H1 (cell line): ENCODE results near the gene SHROOM2. TPM values are rescaled to one million over a fixed set of nuclear protein-coding genes. Genes with fewer than 3 reads are reported as not detected.

ENCODE experiments used
- CTCF ChIA-PET: fragments of 300-600 bp; sonication (Branson Sonifier 250); formaldehyde crosslinking; loops from one replicate; lab custom pipeline; 2021; ENCODE audit not compliant: partially characterized antibody; lab: Charles Lee
- POLR2A ChIA-PET: fragments of 300-600 bp; sonication (Branson Sonifier 250); formaldehyde crosslinking; loops from one replicate; lab custom pipeline; 2021; ENCODE audit warnings: inconsistent platforms; ENCODE audit not compliant: partially characterized antibody; lab: Charles Lee
- DNase-seq, 2 experiments: peaks; one replicate each; pipeline versions ENCODE4 v3.0.0 to v3.0.0-alpha.2; 2010 to 2022; ENCODE audit warnings: low spot score in 2 of 2, low read depth in 1 of 2, mixed read lengths in 1 of 2
- FAIRE-seq: peaks from 2 replicates; lab custom pipeline; 2011; peaks lifted over from hg19 to GRCh38; lab: Jason Lieb, UNC
- H2AFZ ChIP-seq: 2 replicates; pipeline ENCODE4 v1.8.1; 2012; ENCODE audit warnings: low read length, inconsistent platforms
- H2AK5ac ChIP-seq: 2 replicates; pipeline ENCODE4 v1.6.1; 2013; ENCODE audit warnings: low read depth, low read length
- H2BK120ac ChIP-seq: replicated peaks from 2 replicates; pipeline ENCODE3; 2013; ENCODE audit warnings: low read depth, low read length, inconsistent platforms
- H2BK12ac ChIP-seq: 2 replicates; pipeline ENCODE4 v1.6.1; 2013; ENCODE audit warnings: low read depth, low read length
- H2BK15ac ChIP-seq: 2 replicates; pipeline ENCODE4 v1.6.1; 2013; ENCODE audit warnings: low read length
- H2BK20ac ChIP-seq: 2 replicates; pipeline ENCODE4 v1.6.1; 2013; ENCODE audit warnings: low read length
- H2BK5ac ChIP-seq: 2 replicates; pipeline ENCODE4 v1.6.1; 2013; ENCODE audit warnings: low read depth, low read length
- H3K14ac ChIP-seq: 2 replicates; pipeline ENCODE4 v1.6.1; 2013; ENCODE audit warnings: inconsistent platforms; ENCODE audit not compliant: insufficient read length
- H3K18ac ChIP-seq: 2 replicates; pipeline ENCODE4 v1.6.1; 2013; ENCODE audit warnings: low read length; ENCODE audit errors: extremely low read depth
- H3K23ac ChIP-seq: 2 replicates; pipeline ENCODE4 v1.6.1; 2013; ENCODE audit warnings: inconsistent platforms; ENCODE audit not compliant: insufficient read length
- H3K23me2 ChIP-seq: 2 replicates; pipeline ENCODE4 v1.6.1; 2013; ENCODE audit warnings: low read depth, low read length
- H3K27ac ChIP-seq: 2 replicates; pipeline ENCODE4 v1.6.1; 2011; ENCODE audit warnings: low read depth, low read length, inconsistent platforms
- H3K27me3 ChIP-seq, 4 experiments: replicated peaks in 1 of 4; 1 replicate in 1 of 4; 2 replicates in 3 of 4; pipeline versions ENCODE4 v1.6.1 to v1.8.1; 2011 to 2013; ENCODE audit warnings: low read length in 3 of 4, mild to moderate bottlenecking in 3 of 4, inconsistent platforms in 2 of 4, mixed read lengths in 2 of 4, moderate library complexity in 1 of 4; ENCODE audit not compliant: control insufficient read depth in 3 of 4, insufficient read depth in 3 of 4; ENCODE audit errors: extremely low read depth in 1 of 4
- H3K36me3 ChIP-seq, 4 experiments: 2 replicates each; pipeline versions ENCODE4 v1.6.1 to v1.8.1; 2011 to 2013; ENCODE audit warnings: mild to moderate bottlenecking in 4 of 4, low read length in 3 of 4, moderate library complexity in 2 of 4, control low read depth in 1 of 4, inconsistent platforms in 1 of 4; ENCODE audit not compliant: insufficient read depth in 4 of 4, control insufficient read depth in 2 of 4
- H3K4ac ChIP-seq: replicated peaks from 2 replicates; pipeline ENCODE3; 2013; ENCODE audit warnings: low read length, low read depth, mixed read lengths, inconsistent platforms; ENCODE audit not compliant: insufficient read length
- H3K4me1 ChIP-seq, 4 experiments: replicated peaks in 1 of 4; 1 replicate in 1 of 4; 2 replicates in 3 of 4; pipeline versions ENCODE4 v1.6.1 to v1.8.1; 2011 to 2013; ENCODE audit warnings: low read length in 3 of 4, inconsistent platforms in 2 of 4, mixed read lengths in 1 of 4; ENCODE audit not compliant: insufficient read depth in 4 of 4, control insufficient read depth in 3 of 4
- H3K4me2 ChIP-seq, 2 experiments: 2 replicates each; pipeline versions ENCODE4 v1.6.1 to v1.8.1; 2011 to 2013; ENCODE audit warnings: low read depth in 2 of 2, low read length in 2 of 2, control low read depth in 1 of 2, inconsistent platforms in 1 of 2, mild to moderate bottlenecking in 1 of 2; ENCODE audit not compliant: insufficient read depth in 1 of 2
- H3K4me3 ChIP-seq, 4 experiments: fragments of 200-600, 300-600 bp in 1 of 4; sonication (generic), shearing (Covaris generic), sonication (Bioruptor Twin) in 1 of 4; 2 replicates each; pipeline versions ENCODE4 v1.5.1 to v1.8.1; 2011 to 2016; ENCODE audit warnings: low read length in 4 of 4, low read depth in 3 of 4, control low read depth in 2 of 4, inconsistent platforms in 2 of 4, mild to moderate bottlenecking in 2 of 4, mixed read lengths in 1 of 4, moderate library complexity in 1 of 4; ENCODE audit not compliant: insufficient read depth in 2 of 4; ENCODE audit errors: extremely low read depth in 1 of 4
- H3K56ac ChIP-seq: replicated peaks from 2 replicates; pipeline ENCODE3; 2013; ENCODE audit warnings: low read depth, mild to moderate bottlenecking, mixed read lengths, low read length, inconsistent platforms; ENCODE audit not compliant: insufficient read length
- H3K79me1 ChIP-seq: 2 replicates; pipeline ENCODE4 v1.6.1; 2013; ENCODE audit warnings: low read depth, low read length, control low read depth
- H3K79me2 ChIP-seq, 2 experiments: 2 replicates each; pipeline versions ENCODE4 v1.6.1 to v1.8.1; 2012 to 2013; ENCODE audit warnings: low read length in 2 of 2, mild to moderate bottlenecking in 2 of 2, inconsistent platforms in 1 of 2; ENCODE audit not compliant: insufficient read depth in 2 of 2, control insufficient read depth in 1 of 2
- H3K9ac ChIP-seq, 4 experiments: replicated peaks in 1 of 4; 1 replicate in 1 of 4; 2 replicates in 3 of 4; pipeline versions ENCODE4 v1.6.1 to v1.8.1; 2011 to 2013; ENCODE audit warnings: low read depth in 3 of 4, low read length in 3 of 4, control low read depth in 2 of 4, mild to moderate bottlenecking in 2 of 4, moderate library complexity in 2 of 4, inconsistent platforms in 1 of 4; ENCODE audit errors: extremely low read depth in 1 of 4
- H3K9me3 ChIP-seq, 2 experiments: 2 replicates each; pipeline versions ENCODE4 v1.6.1 to v1.8.1; 2012 to 2013; ENCODE audit warnings: mild to moderate bottlenecking in 2 of 2, moderate library complexity in 2 of 2, control low read depth in 1 of 2, inconsistent platforms in 1 of 2, low read depth in 1 of 2, low read length in 1 of 2, mixed read lengths in 1 of 2; ENCODE audit not compliant: insufficient read depth in 2 of 2
- H4K20me1 ChIP-seq, 2 experiments: replicated peaks in 1 of 2; 2 replicates each; pipeline versions ENCODE3 to v1.8.1; 2011 to 2013; ENCODE audit warnings: inconsistent platforms in 2 of 2, low read length in 2 of 2, mild to moderate bottlenecking in 1 of 2; ENCODE audit not compliant: insufficient read depth in 2 of 2, control insufficient read depth in 1 of 2
- H4K5ac ChIP-seq: 2 replicates; pipeline ENCODE4 v1.6.1; 2013; ENCODE audit warnings: low read length, low read depth, mixed read lengths, inconsistent platforms; ENCODE audit not compliant: insufficient read length
- H4K8ac ChIP-seq: 2 replicates; pipeline ENCODE4 v1.8.0; 2013; ENCODE audit warnings: mild to moderate bottlenecking, moderate library complexity, low read length, inconsistent platforms; ENCODE audit not compliant: insufficient read depth; ENCODE audit errors: extremely low read depth
- H4K91ac ChIP-seq: replicated peaks from 2 replicates; pipeline ENCODE3; 2013; ENCODE audit warnings: low read length, mixed read lengths, inconsistent platforms; ENCODE audit not compliant: insufficient read length
- ASH2L ChIP-seq: fragments of 200-600, 300-600 bp; sonication (generic); IDR thresholded peaks from one replicate; pipeline ENCODE4 v1.7.1; 2017; ENCODE audit warnings: low read length
- CBX8 ChIP-seq: fragments of 300-800, 300-1000 bp; sonication (generic); IDR thresholded peaks from 2 replicates; pipeline ENCODE4 v1.7.1; 2016; ENCODE audit warnings: low read depth, low read length, borderline replicate concordance
- GABPA ChIP-seq: IDR thresholded peaks from 2 replicates; pipeline ENCODE4 v1.6.1; 2011; ENCODE audit warnings: mild to moderate bottlenecking, low read length, moderate library complexity, borderline replicate concordance; ENCODE audit not compliant: insufficient read depth
- JUN ChIP-seq: IDR thresholded peaks from 2 replicates; pipeline ENCODE4 v1.6.1; 2011; ENCODE audit warnings: low read depth, mild to moderate bottlenecking, improper control_type of control experiment, low read length
- PHF8 ChIP-seq: fragments of 200-600 bp; sonication (generic); conservative IDR thresholded peaks from 2 replicates; pipeline ENCODE4 v1.7.1; 2012; ENCODE audit warnings: low read depth, mild to moderate bottlenecking, inconsistent platforms, low read length, moderate library complexity
- RXRA ChIP-seq: IDR thresholded peaks from 2 replicates; pipeline ENCODE4 v1.6.1; 2011; ENCODE audit warnings: low read depth, mild to moderate bottlenecking, low read length, moderate library complexity; ENCODE audit not compliant: insufficient read depth
- SIX5 ChIP-seq: IDR thresholded peaks from 2 replicates; pipeline ENCODE4 v1.6.1; 2011; ENCODE audit warnings: mild to moderate bottlenecking, low read depth, low read length
- TCF12 ChIP-seq: IDR thresholded peaks from 2 replicates; pipeline ENCODE4 v1.6.1; 2011; ENCODE audit warnings: low read depth, mild to moderate bottlenecking, low read length
- WGBS, 2 experiments: shearing (Covaris generic) in 1 of 2; methylation state at CpG; one replicate each; pipeline versions ENCODE4 v1.1.6 to v1.1.7; 2013 to 2015; ENCODE audit warnings: low lambda C conversion rate in 2 of 2, mixed read lengths in 2 of 2, inconsistent platforms in 1 of 2, low coverage in 1 of 2, missing lambda C conversion rate in 1 of 2; ENCODE audit not compliant: insufficient replicate concordance in 2 of 2, insufficient coverage in 1 of 2, insufficient read length in 1 of 2; ENCODE audit errors: extremely low coverage in 1 of 2, missing lambda C conversion rate in 1 of 2; 5-methylcytosine and 5-hydroxymethylcytosine counted together
- polyA plus RNA-seq, 7 experiments: library from polyadenylated mRNA; depleted of rRNA in 3 of 7; stranded (reverse) in 5 of 7; unstranded in 2 of 7; fragments of >200 nt in 5 of 7; fragments of 200-250 nt in 2 of 7; gene quantifications; 1 replicate in 5 of 7; 2 replicates in 1 of 7; 4 replicates in 1 of 7; pipeline versions ENCODE4 v1.2.1 to v1.2.3, GENCODE V29; 2011 to 2013; ENCODE audit warnings: missing spikeins in 2 of 7, mixed read lengths in 2 of 7
- total RNA-seq: library from RNA; stranded (reverse); fragmentation: NEBNext Ultra II Directional; extraction: Animal tissue kit (Norgen Biotek cat#: 25700); gene quantifications from 2 replicates; pipeline ENCODE4 v1.2.1, GENCODE V29; 2021

SHROOM2 gene
- total and polyA plus RNA-seq, 2 of the 8 experiments (the other 6 are each of a cell fraction or from before 2014, with no cell fraction given), result 3.4 to 14.2 TPM

- H4K20me1 ChIP-seq, result no peaks in the 10 kb centered on the region
- H3K4me2 ChIP-seq, result no peak overlapping the region
- WGBS, 2 experiments, result 88% methylated on average over 5 of the region's 5 CpGs; no CpG with 5 or more reads in 1 of the 2 experiments
- ChIA-PET CTCF (interaction anchor here (0.6 kb wide), 1 partner anchor 60 kb away, joined by 3 read pairs; no protein-coding TSS in a partner anchor), POLR2A (no interaction called here)
- no peak overlapping the region for H2BK12ac ChIP-seq
- peaks cover 0 to 4% (median 1%) of the 10 kb centered on the region in 4 experiments; a peak in 2 of 7 replicates for H3K4me1 ChIP-seq
- no peak overlapping the region for H2BK15ac ChIP-seq
- TF ChIP-seq ASH2L (no peak), PHF8 (no peak), GABPA (no peak), TCF12 (no peak), SIX5 (no peak), JUN (no peak), CBX8 (no peak), RXRA (no peak)
- H3K27me3 ChIP-seq, result no peaks in the 10 kb centered on the region
- DNase-seq (no peak), FAIRE-seq (no peak)
- no peak overlapping the region for H3K18ac ChIP-seq
- no peak overlapping the region for H2AK5ac ChIP-seq
- H2AFZ ChIP-seq, result no peak overlapping the region
- H3K79me1 ChIP-seq, result no peaks in the 10 kb centered on the region; the same call in 1 of the 2 replicates
- H4K8ac ChIP-seq, result no peak overlapping the region
- H3K79me2 ChIP-seq, result peaks cover 0 to 4% of the 10 kb centered on the region in 2 experiments; a peak in 1 of 4 replicates
- no peak overlapping the region for H3K56ac ChIP-seq
- no peak overlapping the region for H3K4ac ChIP-seq
- no peak overlapping the region for H3K9ac ChIP-seq
- no peak overlapping the region for H2BK120ac ChIP-seq
- H3K27ac ChIP-seq, result no peak overlapping the region
- peaks cover 2% of the 10 kb centered on the region; the same call in 1 of the 2 replicates for H3K23me2 ChIP-seq
- no peaks in the 10 kb centered on the region for H3K9me3 ChIP-seq
- H4K5ac ChIP-seq, result no peak overlapping the region
- no peak overlapping the region for H3K23ac ChIP-seq
- no peak overlapping the region for H2BK20ac ChIP-seq
- no peak overlapping the region for H4K91ac ChIP-seq
- H3K36me3 ChIP-seq, result no peaks in the 10 kb centered on the region
- no peak overlapping the region for H3K4me3 ChIP-seq
- H2BK5ac ChIP-seq, result no peak overlapping the region
- no peak overlapping the region for H3K14ac ChIP-seq
Measured at GRCh38 chrX:9921407-9921806, 135.2 kb downstream of the SHROOM2 start.
